ENCODE measurements around the gene CNTN4. TPM values are rescaled to one million over a fixed set of nuclear protein-coding genes. Genes with fewer than 3 reads are reported as not detected.

Gene CNTN4
- total and polyA plus RNA-seq, 4 donors, result 1.2 to 3.8 (median 2.6) TPM

- no peak overlapping the region for H3K9ac ChIP-seq (ENCODE audit: low read depth in 1 of 2, low read length in 2 of 2)
- H3K27ac ChIP-seq (ENCODE audit: low read depth in 1 of 2, low read length in 2 of 2), result no peak overlapping the region
- no peak for TF ChIP-seq MAX (IDR thresholded peaks at IDR 0.05)
- TF ChIP-seq RXRA (IDR thresholded peaks at IDR 0.05), result no peak
- TF ChIP-seq HNF4A (conservative IDR thresholded peaks at IDR 0.05), result no peak
- no peak for TF ChIP-seq FOXA1 (IDR thresholded peaks at IDR 0.05)
- TF ChIP-seq TAF1 (conservative IDR thresholded peaks at IDR 0.05), result no peak
- TF ChIP-seq CTCF (IDR thresholded peaks at IDR 0.05; ENCODE audit: low read depth, low read length, missing input control), result no peak
- no peak for TF ChIP-seq EGR1 (IDR thresholded peaks at IDR 0.05; ENCODE audit: low read depth in 2 of 2)
- TF ChIP-seq FOXA2 (IDR thresholded peaks at IDR 0.05), result no peak
- no peak for TF ChIP-seq NR2F2 (IDR thresholded peaks at IDR 0.05)
- no peak for TF ChIP-seq ZBTB33 (IDR thresholded peaks at IDR 0.05)
- TF ChIP-seq RAD21 (IDR thresholded peaks at IDR 0.05), result no peak
- TF ChIP-seq HNF4G (IDR thresholded peaks at IDR 0.05), result no peak
- no peak for TF ChIP-seq YY1 (IDR thresholded peaks at IDR 0.05)
- no peak for TF ChIP-seq ATF3 (IDR thresholded peaks at IDR 0.05)
- no peaks in the 10 kb centered on the region for H3K9me3 ChIP-seq (ENCODE audit: control insufficient read depth in 4 of 4, low read length in 3 of 4)
- no peak for DNase-seq (ENCODE audit: low spot score)
- H3K4me1 ChIP-seq (ENCODE audit: control insufficient read depth in 4 of 4, insufficient read depth in 4 of 4, low read length in 3 of 4), result no peaks in the 10 kb centered on the region
- H3K27me3 ChIP-seq (ENCODE audit: control insufficient read depth in 4 of 4, insufficient read depth in 4 of 4, low read length in 3 of 4), result no peaks in the 10 kb centered on the region
- H3K36me3 ChIP-seq (ENCODE audit: control insufficient read depth in 4 of 4, insufficient read depth in 3 of 4, low read depth in 1 of 4, low read length in 3 of 4), result no peaks in the 10 kb centered on the region
- 52% methylated on average over 4 of the region's 4 CpGs for WGBS
- no peak overlapping the region for H3K4me3 ChIP-seq (ENCODE audit: low read depth in 1 of 3, low read length in 3 of 3)
These were observed 588.3 kb downstream of the CNTN4 start for GRCh38 chr3:2686816-2687502.

GRCh38 chr3:2697589-2697988, 598.9 kb downstream of the CNTN4 start:
- TF ChIP-seq RAD21 (IDR thresholded peaks at IDR 0.05) (no peak), REST (IDR thresholded peaks at IDR 0.05) (no peak), JUND (IDR thresholded peaks at IDR 0.05) (no peak), TAF1 (conservative IDR thresholded peaks at IDR 0.05) (no peak), HNF4G (IDR thresholded peaks at IDR 0.05) (no peak), FOXA1 (IDR thresholded peaks at IDR 0.05) (no peak), HNF4A (conservative IDR thresholded peaks at IDR 0.05) (no peak), GABPA (IDR thresholded peaks at IDR 0.05 in 1 of 2, conservative IDR thresholded peaks at IDR 0.05 in 1 of 2) (no peak), RXRA (IDR thresholded peaks at IDR 0.05) (no peak), YY1 (IDR thresholded peaks at IDR 0.05) (no peak), ZBTB33 (IDR thresholded peaks at IDR 0.05) (no peak)
- H3K4me3 ChIP-seq (ENCODE audit: low read depth in 1 of 3, low read length in 3 of 3), result no peak overlapping the region
- no peak overlapping the region for H3K27ac ChIP-seq (ENCODE audit: low read depth in 1 of 2, low read length in 2 of 2)
- H3K36me3 ChIP-seq (ENCODE audit: control insufficient read depth in 4 of 4, insufficient read depth in 3 of 4, low read depth in 1 of 4, low read length in 3 of 4), result no peaks in the 10 kb centered on the region
- no peak for DNase-seq (ENCODE audit: low spot score)
- H3K9ac ChIP-seq (ENCODE audit: low read depth in 1 of 2, low read length in 2 of 2), result no peak overlapping the region
- WGBS, result 93% methylated on average over 2 of the region's 2 CpGs
- no peaks in the 10 kb centered on the region for H3K4me1 ChIP-seq (ENCODE audit: control insufficient read depth in 4 of 4, insufficient read depth in 4 of 4, low read length in 3 of 4)
- H3K9me3 ChIP-seq (ENCODE audit: control insufficient read depth in 4 of 4, low read length in 3 of 4), result no peaks in the 10 kb centered on the region
- no peaks in the 10 kb centered on the region for H3K27me3 ChIP-seq (ENCODE audit: control insufficient read depth in 4 of 4, insufficient read depth in 4 of 4, low read length in 3 of 4)

Measured in liver (tissue), 9 donors.